ENCODE data around the gene MUC2.

The MUC2 gene

DNA sequence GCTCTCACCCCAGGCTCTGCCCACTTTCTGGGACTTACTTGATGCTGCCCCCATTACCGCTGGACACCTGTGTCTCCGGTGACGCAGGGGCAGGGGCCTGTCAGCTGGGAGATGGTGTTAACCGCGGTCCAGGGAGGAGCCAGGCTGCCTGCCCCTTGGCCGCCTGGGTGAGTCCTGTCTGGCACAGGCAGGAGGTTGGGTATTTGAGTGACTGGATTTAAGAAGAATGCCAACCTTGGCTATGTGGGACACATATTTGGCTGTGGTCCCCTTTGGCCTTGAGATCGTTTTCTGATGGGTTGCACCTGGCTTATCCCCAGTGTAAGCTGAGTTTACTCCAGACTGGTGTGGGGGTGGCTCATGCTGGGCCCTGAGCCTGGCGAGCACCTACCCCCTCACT is 40.7 kb upstream of the MUC2 start:
- H3K4me1 ChIP-seq (ENCODE audit: control insufficient read depth in 2 of 2, insufficient read depth in 1 of 2, low read depth in 1 of 2, low read length in 2 of 2) = peaks cover 0 to 8% of the 10 kb centered on the region in 2 donors
- H2BK5ac ChIP-seq (ENCODE audit: low read length) = peak overlapping the region; percentile 87
- WGBS, 2 donors (ENCODE audit: extremely low coverage in 2 of 2, insufficient read length in 2 of 2, insufficient replicate concordance in 1 of 2) = no CpG with 5 or more reads among the region's 8 CpGs
- H3K9me3 ChIP-seq (replicated peaks in 1 of 2; ENCODE audit: control insufficient read depth in 2 of 2, insufficient read depth in 1 of 2, low read depth in 1 of 2, low read length in 2 of 2) = peaks cover 0 to 7% of the 10 kb centered on the region in 2 donors
- H4K91ac ChIP-seq (ENCODE audit: low read depth, low read length, poor library complexity) = no peak overlapping the region
- peak overlapping the region; percentile 80 for H3K18ac ChIP-seq (ENCODE audit: low read length)
- no peaks in the 10 kb centered on the region for H3K36me3 ChIP-seq (replicated peaks in 1 of 2; ENCODE audit: control insufficient read depth in 2 of 2, insufficient read depth in 2 of 2, low read length in 2 of 2)
- no peak for DNase-seq (ENCODE audit: low spot score)
- H3K14ac ChIP-seq (ENCODE audit: low read length) = peak overlapping the region; percentile 38
- no peak overlapping the region for H3K4me3 ChIP-seq (ENCODE audit: low read length in 2 of 2)
- peak overlapping the region; percentile 58 for H2BK12ac ChIP-seq (ENCODE audit: low read length)
- peak overlapping the region; percentile 99 for H2BK15ac ChIP-seq (ENCODE audit: low read length)
- no peak overlapping the region for H3K4me2 ChIP-seq (ENCODE audit: insufficient read depth, low read length, poor library complexity, severe bottlenecking)
- peak overlapping the region; percentile 50 for H3K9ac ChIP-seq (ENCODE audit: low read depth, low read length, poor library complexity)
- H3K4ac ChIP-seq (ENCODE audit: low read length) = no peak overlapping the region
- H2AFZ ChIP-seq (ENCODE audit: low read length) = no peak overlapping the region
- peak overlapping the region; percentile 55 for H3K23ac ChIP-seq (ENCODE audit: low read depth, low read length, poor library complexity)
- H3K27ac ChIP-seq (replicated peaks; ENCODE audit: low read length) = no peak overlapping the region
- H3K27me3 ChIP-seq (ENCODE audit: control insufficient read depth in 3 of 3, insufficient read depth in 3 of 3, low read depth in 1 of 3, low read length in 3 of 3) = peaks cover 0 to 2% (median 2%) of the 10 kb centered on the region in 3 experiments
- H2AK5ac ChIP-seq (ENCODE audit: low read depth, low read length) = peak overlapping the region; percentile 64
- H3K79me1 ChIP-seq (ENCODE audit: low read depth, low read length) = no peaks in the 10 kb centered on the region
- peak overlapping the region; percentile 72 for H4K8ac ChIP-seq (ENCODE audit: low read depth, low read length)
- H2BK120ac ChIP-seq (ENCODE audit: low read depth, low read length) = peak overlapping the region; percentile 72

DNA sequence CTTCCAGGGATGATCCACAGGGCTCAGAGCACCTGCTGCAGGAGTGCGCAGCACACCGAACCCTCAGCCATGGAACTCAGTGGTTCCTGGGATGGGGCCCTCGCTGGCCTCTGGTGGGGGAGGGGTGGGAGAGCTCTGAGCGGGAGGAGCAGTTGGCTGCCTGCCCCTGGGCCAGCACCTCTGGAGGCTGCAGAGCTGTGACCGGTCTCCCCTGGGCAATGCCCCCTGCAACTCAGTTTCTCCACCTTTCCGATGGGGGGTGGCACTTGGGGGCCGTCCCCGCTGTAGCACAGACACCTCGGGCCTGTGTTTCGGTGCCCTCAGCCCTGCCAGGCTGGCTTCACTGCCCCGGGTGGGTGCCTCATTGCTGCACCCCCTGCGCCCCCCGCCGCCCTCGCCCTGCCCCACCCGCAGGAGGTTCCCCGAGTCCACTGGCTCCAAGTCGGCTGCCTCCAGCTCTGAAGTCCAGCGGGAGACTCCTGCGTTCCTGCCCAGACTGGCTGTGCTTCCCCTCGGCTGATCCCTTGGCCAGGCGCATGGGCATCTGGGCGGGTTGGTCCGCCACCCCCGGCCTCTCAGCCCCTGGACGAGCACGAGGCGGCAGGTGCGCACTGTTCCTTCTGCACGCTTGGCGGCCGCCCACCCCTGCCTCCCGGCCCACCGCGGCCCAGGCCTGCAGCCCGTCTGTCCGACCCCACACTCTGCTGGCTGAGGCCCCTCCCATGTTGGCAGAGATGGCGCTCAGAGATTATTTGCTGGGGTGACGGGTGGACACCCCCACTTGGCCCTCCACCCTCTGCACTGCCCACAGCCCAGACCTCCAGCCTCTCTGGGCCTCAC is 40.0 kb upstream of the MUC2 start:
- no peak overlapping the region for H3K4me3 ChIP-seq (ENCODE audit: low read length in 2 of 2)
- H3K4me2 ChIP-seq (ENCODE audit: insufficient read depth, low read length, poor library complexity, severe bottlenecking) = no peak overlapping the region
- H3K27ac ChIP-seq (replicated peaks; ENCODE audit: low read length) = no peak overlapping the region
- H3K4me1 ChIP-seq (ENCODE audit: control insufficient read depth in 2 of 2, insufficient read depth in 1 of 2, low read depth in 1 of 2, low read length in 2 of 2) = peaks cover 0 to 9% of the 10 kb centered on the region in 2 donors
- peaks cover 0 to 2% (median 2%) of the 10 kb centered on the region in 3 experiments for H3K27me3 ChIP-seq (ENCODE audit: control insufficient read depth in 3 of 3, insufficient read depth in 3 of 3, low read depth in 1 of 3, low read length in 3 of 3)
- H3K14ac ChIP-seq (ENCODE audit: low read length) = peak overlapping the region; percentile 94
- H3K9ac ChIP-seq (ENCODE audit: low read depth, low read length, poor library complexity) = peak overlapping the region; percentile 50
- peak overlapping the region; percentile 23 for H3K4ac ChIP-seq (ENCODE audit: low read length)
- peak overlapping the region; percentile 72 for H2BK120ac ChIP-seq (ENCODE audit: low read depth, low read length)
- peak overlapping the region; percentile 72 for H4K8ac ChIP-seq (ENCODE audit: low read depth, low read length)
- H3K36me3 ChIP-seq (replicated peaks in 1 of 2; ENCODE audit: control insufficient read depth in 2 of 2, insufficient read depth in 2 of 2, low read length in 2 of 2) = no peaks in the 10 kb centered on the region
- H2BK12ac ChIP-seq (ENCODE audit: low read length) = peak overlapping the region; percentile 73
- H4K91ac ChIP-seq (ENCODE audit: low read depth, low read length, poor library complexity) = no peak overlapping the region
- no peak overlapping the region for H2AFZ ChIP-seq (ENCODE audit: low read length)
- H3K9me3 ChIP-seq (replicated peaks in 1 of 2; ENCODE audit: control insufficient read depth in 2 of 2, insufficient read depth in 1 of 2, low read depth in 1 of 2, low read length in 2 of 2) = peaks cover 0 to 7% of the 10 kb centered on the region in 2 donors
- H3K79me1 ChIP-seq (ENCODE audit: low read depth, low read length) = no peaks in the 10 kb centered on the region
- H2BK15ac ChIP-seq (ENCODE audit: low read length) = peak overlapping the region; percentile 99
- DNase-seq (ENCODE audit: low spot score) = no peak
- H2AK5ac ChIP-seq (ENCODE audit: low read depth, low read length) = peak overlapping the region; percentile 64
- H3K23ac ChIP-seq (ENCODE audit: low read depth, low read length, poor library complexity) = peak overlapping the region; percentile 89
- H3K18ac ChIP-seq (ENCODE audit: low read length) = peak overlapping the region; percentile 84
- H2BK5ac ChIP-seq (ENCODE audit: low read length) = peak overlapping the region; percentile 87
- no CpG with 5 or more reads among the region's 39 CpGs for WGBS, 2 donors (ENCODE audit: extremely low coverage in 2 of 2, insufficient read length in 2 of 2, insufficient replicate concordance in 1 of 2)

DNA sequence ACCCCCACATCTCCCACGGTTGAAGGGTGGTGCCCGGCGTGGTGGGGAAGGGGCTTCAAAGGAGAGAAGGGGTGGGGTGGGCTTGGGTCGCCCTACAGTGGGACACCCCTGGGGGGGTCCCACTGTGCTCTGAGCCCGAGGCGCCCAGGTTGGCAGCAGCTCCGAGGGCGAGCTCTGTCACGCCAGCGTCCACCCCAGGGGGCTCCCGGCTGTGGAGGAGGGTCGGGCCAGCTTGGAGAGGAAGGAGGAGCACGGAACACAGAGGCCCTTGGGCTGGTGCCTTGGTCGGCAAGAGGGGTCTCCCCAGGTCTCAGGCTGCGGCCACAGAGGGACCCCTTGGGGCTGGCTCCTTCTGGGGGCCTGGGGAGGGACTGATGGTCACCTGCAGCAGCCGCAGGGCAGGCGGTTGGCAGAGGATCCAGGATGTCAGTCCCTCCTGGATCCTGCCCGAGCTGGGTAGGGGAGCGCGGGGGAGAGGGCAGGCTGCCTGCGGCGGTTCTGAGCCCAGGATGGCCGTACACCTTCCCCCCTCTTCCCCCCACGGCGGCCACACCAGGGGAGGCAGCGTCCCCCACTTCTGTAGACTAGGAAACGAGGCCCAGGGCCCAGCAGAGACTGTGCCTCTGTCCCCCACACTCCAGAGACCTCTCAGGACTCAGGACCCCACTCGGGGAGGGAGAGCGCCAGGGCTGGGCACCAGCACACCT is 38.9 kb upstream of the MUC2 start:
- Histone ChIP-seq H3K27ac (replicated peaks; ENCODE audit: low read length) (no peak overlapping the region), H3K9ac (ENCODE audit: low read depth, low read length, poor library complexity) (no peak overlapping the region), H2BK5ac (ENCODE audit: low read length) (peak overlapping the region; percentile 87), H3K9me3 (replicated peaks in 1 of 2; ENCODE audit: control insufficient read depth in 2 of 2, insufficient read depth in 1 of 2, low read depth in 1 of 2, low read length in 2 of 2) (peaks cover 0 to 7% of the 10 kb centered on the region in 2 donors), H3K79me1 (ENCODE audit: low read depth, low read length) (no peaks in the 10 kb centered on the region), H3K36me3 (replicated peaks in 1 of 2; ENCODE audit: control insufficient read depth in 2 of 2, insufficient read depth in 2 of 2, low read length in 2 of 2) (no peaks in the 10 kb centered on the region), H3K23ac (ENCODE audit: low read depth, low read length, poor library complexity) (peak overlapping the region; percentile 10), H3K27me3 (ENCODE audit: control insufficient read depth in 3 of 3, insufficient read depth in 3 of 3, low read depth in 1 of 3, low read length in 3 of 3) (peaks cover 0 to 2% (median 2%) of the 10 kb centered on the region in 3 experiments), H3K4me1 (ENCODE audit: control insufficient read depth in 2 of 2, insufficient read depth in 1 of 2, low read depth in 1 of 2, low read length in 2 of 2) (peaks cover 0 to 9% of the 10 kb centered on the region in 2 donors), H2BK120ac (ENCODE audit: low read depth, low read length) (peak overlapping the region; percentile 5), H2BK12ac (ENCODE audit: low read length) (peak overlapping the region; percentile 49), H2AFZ (ENCODE audit: low read length) (no peak overlapping the region), H3K4me2 (ENCODE audit: insufficient read depth, low read length, poor library complexity, severe bottlenecking) (no peak overlapping the region), H2BK15ac (ENCODE audit: low read length) (peak overlapping the region; percentile 99), H3K4me3 (ENCODE audit: low read length in 2 of 2) (no peak overlapping the region), H4K8ac (ENCODE audit: low read depth, low read length) (no peak overlapping the region), H2AK5ac (ENCODE audit: low read depth, low read length) (peak overlapping the region; percentile 64), H3K4ac (ENCODE audit: low read length) (no peak overlapping the region), H4K91ac (ENCODE audit: low read depth, low read length, poor library complexity) (no peak overlapping the region), H3K18ac (ENCODE audit: low read length) (peak overlapping the region; percentile 81), H3K14ac (ENCODE audit: low read length) (no peak overlapping the region)
- no peak for DNase-seq (ENCODE audit: low spot score)
- no CpG with 5 or more reads among the region's 29 CpGs for WGBS, 2 donors (ENCODE audit: extremely low coverage in 2 of 2, insufficient read length in 2 of 2, insufficient replicate concordance in 1 of 2)

All from neuronal stem cell (in vitro differentiated cells).